Measurements from ENCODE around the gene AP1G2. TPM values are rescaled to one million over a fixed set of nuclear protein-coding genes. Genes with fewer than 3 reads are reported as not detected.
A peak's percentile ranks its signal among the peaks of the same experiment; 100 is the strongest.

AP1G2 gene
- total and polyA plus RNA-seq, 2 of the 13 experiments (the other 11 are each of a cell fraction or from before 2014, with no cell fraction given), result 96.9 to 611 TPM

- TF ChIP-seq ARNT2 (CRISPR knock-in tag; IDR thresholded peaks at IDR 0.05; ENCODE audit: low read depth) (0 out of 2 replicates have a peak, but pooled peaks have one; percentile 25), ZSCAN29 (CRISPR knock-in tag; conservative IDR thresholded peaks at IDR 0.05) (0 out of 2 replicates have a peak, but pooled peaks have one; percentile 44), MTF2 (CRISPR knock-in tag; IDR thresholded peaks at IDR 0.05; ENCODE audit: borderline replicate concordance) (no peak), TBX3 (IDR thresholded peaks at IDR 0.05; ENCODE audit: borderline replicate concordance) (no peak), ZNF589 (CRISPR knock-in tag; conservative IDR thresholded peaks at IDR 0.05) (no peak), CSRNP1 (CRISPR knock-in tag; IDR thresholded peaks at IDR 0.05) (0 out of 2 replicates have a peak, but pooled peaks have one; percentile 34), ZNF224 (CRISPR knock-in tag; IDR thresholded peaks at IDR 0.05) (0 out of 2 replicates have a peak, but pooled peaks have one; percentile 73), NFYB (CRISPR knock-in tag; IDR thresholded peaks at IDR 0.05) (no peak), ELF1 (CRISPR knock-in tag; IDR thresholded peaks at IDR 0.05) (no peak), SMAD9 (CRISPR knock-in tag; IDR thresholded peaks at IDR 0.05) (no peak), ZBTB2 (CRISPR knock-in tag; IDR thresholded peaks at IDR 0.05; ENCODE audit: low read depth) (no peak), ZNF660 (CRISPR knock-in tag; IDR thresholded peaks at IDR 0.05; ENCODE audit: borderline replicate concordance, low read depth) (no peak), DNMT3B (CRISPR knock-in tag; conservative IDR thresholded peaks at IDR 0.05) (0 out of 2 replicates have a peak, but pooled peaks have one; percentile 21), RXRA (CRISPR knock-in tag; IDR thresholded peaks at IDR 0.05) (no peak), GATAD2A (CRISPR knock-in tag; IDR thresholded peaks at IDR 0.05) (0 out of 2 replicates have a peak, but pooled peaks have one; percentile 37), ZNF543 (CRISPR knock-in tag; IDR thresholded peaks at IDR 0.05) (no peak), ZKSCAN5 (CRISPR knock-in tag; IDR thresholded peaks at IDR 0.05) (no peak), ZNF550 (CRISPR knock-in tag; IDR thresholded peaks at IDR 0.05; ENCODE audit: borderline replicate concordance) (0 out of 2 replicates have a peak, but pooled peaks have one; percentile 91), SRSF9 (IDR thresholded peaks at IDR 0.05; ENCODE audit: borderline replicate concordance, insufficient read depth, low read depth, low read length, poor library complexity, severe bottlenecking) (no peak), RFX3 (CRISPR knock-in tag; IDR thresholded peaks at IDR 0.05) (no peak), EEA1 (CRISPR knock-in tag; IDR thresholded peaks at IDR 0.05; ENCODE audit: borderline replicate concordance) (no peak), ZNF17 (CRISPR knock-in tag; IDR thresholded peaks at IDR 0.05) (no peak)
- TF ChIP-seq, protein P1, sequence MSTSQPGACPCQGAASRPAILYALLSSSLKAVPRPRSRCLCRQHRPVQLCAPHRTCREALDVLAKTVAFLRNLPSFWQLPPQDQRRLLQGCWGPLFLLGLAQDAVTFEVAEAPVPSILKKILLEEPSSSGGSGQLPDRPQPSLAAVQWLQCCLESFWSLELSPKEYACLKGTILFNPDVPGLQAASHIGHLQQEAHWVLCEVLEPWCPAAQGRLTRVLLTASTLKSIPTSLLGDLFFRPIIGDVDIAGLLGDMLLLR (CRISPR knock-in tag; IDR thresholded peaks at IDR 0.05), result no peak
- TF ChIP-seq, protein P2, sequence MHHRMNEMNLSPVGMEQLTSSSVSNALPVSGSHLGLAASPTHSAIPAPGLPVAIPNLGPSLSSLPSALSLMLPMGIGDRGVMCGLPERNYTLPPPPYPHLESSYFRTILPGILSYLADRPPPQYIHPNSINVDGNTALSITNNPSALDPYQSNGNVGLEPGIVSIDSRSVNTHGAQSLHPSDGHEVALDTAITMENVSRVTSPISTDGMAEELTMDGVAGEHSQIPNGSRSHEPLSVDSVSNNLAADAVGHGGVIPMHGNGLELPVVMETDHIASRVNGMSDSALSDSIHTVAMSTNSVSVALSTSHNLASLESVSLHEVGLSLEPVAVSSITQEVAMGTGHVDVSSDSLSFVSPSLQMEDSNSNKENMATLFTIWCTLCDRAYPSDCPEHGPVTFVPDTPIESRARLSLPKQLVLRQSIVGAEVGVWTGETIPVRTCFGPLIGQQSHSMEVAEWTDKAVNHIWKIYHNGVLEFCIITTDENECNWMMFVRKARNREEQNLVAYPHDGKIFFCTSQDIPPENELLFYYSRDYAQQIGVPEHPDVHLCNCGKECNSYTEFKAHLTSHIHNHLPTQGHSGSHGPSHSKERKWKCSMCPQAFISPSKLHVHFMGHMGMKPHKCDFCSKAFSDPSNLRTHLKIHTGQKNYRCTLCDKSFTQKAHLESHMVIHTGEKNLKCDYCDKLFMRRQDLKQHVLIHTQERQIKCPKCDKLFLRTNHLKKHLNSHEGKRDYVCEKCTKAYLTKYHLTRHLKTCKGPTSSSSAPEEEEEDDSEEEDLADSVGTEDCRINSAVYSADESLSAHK (CRISPR knock-in tag; IDR thresholded peaks at IDR 0.05; ENCODE audit: borderline replicate concordance), result no peak
These were observed 1.2 kb upstream of the AP1G2 start (continued) for GRCh38 chr14:23568600-23569331.
